ENCODE results near the gene RAB4A.

- TF ChIP-seq CTCF (IDR thresholded peaks at IDR 0.05) (no peak), POLR2A (IDR thresholded peaks at IDR 0.05) (no peak)
Observed at GRCh38 chr1:229316166-229316565, 45.3 kb downstream of the RAB4A start.

Measured in Peyer's patch (tissue), 4 donors.